DMS153 (cell line): ENCODE data around the gene TMEM72.

Source experiments
- DNase-seq: peaks from one replicate; lab custom pipeline; 2025; lab: John Stamatoyannopoulos, UW

Gene TMEM72

DNA sequence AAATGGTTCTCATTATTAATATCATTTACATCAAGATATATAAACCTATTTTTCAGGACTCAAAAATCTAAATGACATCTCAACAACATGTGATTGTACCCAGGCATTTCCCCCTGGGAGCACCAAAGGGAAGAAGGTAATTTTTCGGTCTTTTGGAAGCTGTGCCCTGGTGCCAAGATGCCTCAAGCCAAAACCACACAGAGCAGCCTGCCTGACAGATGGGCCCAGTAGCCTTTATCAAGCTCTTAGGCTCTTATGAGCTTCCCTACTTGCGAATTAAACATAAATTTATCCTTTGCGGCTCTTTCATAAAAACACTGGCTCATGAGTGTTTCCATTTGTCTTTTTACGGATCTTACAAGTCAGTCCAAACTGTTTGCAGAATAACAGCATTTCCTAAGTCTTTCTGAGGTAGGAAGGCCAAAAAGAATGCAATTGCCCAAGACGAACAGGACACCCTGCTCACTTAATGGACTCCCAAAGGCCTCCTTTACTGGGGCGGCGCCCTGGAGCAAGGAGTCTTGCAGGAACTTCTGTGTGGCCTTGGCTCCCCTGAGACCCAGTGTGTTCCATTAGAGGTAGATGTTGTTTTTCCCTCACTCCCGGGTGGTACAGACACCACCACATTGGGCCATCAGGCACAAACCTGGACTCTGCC is 44.4 kb downstream of the TMEM72 start:
- no peak for DNase-seq

DNA sequence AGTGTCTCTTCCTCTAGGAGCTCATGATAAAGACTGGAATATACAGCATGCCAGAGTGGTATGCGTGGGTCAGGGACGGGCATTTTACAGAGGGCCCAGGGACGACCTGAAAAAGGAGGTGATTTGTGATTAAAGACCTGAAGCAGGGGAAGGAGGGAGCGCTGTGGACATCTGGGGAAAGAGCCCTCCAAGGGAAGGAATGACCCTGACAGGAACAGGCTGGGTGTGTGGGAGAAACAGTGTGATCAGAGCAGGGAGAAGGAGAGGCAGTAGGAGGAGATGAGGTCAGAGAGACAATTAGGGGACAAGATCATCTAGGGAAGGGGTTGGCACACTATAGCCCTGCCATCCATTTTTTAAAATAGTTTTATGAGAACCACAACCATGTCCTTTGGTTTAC is 45.1 kb downstream of the TMEM72 start:
- DNase-seq = no peak

DNA sequence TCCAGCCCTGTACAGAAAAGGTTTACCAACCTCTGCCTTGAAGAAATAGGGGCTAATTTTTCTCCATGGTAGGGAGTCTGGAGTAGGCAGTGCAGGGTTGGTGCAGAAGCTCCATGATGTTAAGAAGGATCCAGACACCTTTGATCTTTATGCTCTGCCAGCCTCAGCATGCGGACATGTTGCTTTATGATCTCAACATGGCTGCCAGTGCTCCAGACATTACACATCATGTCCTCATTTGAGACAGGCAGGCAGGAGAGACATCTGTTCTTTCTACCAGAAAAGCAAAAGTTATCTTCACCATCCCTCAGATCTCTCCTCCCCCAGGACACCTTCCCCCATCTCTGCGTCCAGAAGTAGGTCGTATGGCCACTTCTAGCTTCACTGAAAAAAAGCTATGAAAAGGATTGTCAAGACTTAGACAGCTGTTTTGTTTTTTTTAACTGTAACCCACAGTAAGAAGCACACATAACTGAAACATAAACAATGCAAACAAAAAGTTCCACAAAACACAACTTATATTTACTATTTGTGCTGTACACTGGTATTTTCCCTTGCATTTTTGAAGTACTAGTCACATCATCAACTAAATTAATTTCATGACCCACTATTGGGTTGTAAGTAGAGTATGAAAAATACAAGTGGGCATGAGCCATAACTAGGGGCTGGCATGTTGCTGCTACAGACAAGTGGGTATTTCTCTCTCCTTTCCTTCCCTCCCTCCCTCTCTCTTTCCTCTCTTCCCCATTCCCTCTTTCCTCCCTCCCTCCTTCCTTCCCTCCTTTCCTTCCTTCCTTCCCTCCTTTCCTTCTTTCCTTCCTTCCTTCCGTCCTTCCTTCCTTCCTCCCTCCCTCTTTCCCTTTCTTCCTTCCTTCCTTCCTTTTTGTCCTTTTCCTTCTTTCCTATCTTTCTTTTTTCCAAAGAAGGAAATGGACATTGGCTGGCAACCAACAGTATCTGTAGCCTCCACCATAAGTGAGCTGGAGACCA is 45.9 kb downstream of the TMEM72 start:
- DNase-seq = no peak

DNA sequence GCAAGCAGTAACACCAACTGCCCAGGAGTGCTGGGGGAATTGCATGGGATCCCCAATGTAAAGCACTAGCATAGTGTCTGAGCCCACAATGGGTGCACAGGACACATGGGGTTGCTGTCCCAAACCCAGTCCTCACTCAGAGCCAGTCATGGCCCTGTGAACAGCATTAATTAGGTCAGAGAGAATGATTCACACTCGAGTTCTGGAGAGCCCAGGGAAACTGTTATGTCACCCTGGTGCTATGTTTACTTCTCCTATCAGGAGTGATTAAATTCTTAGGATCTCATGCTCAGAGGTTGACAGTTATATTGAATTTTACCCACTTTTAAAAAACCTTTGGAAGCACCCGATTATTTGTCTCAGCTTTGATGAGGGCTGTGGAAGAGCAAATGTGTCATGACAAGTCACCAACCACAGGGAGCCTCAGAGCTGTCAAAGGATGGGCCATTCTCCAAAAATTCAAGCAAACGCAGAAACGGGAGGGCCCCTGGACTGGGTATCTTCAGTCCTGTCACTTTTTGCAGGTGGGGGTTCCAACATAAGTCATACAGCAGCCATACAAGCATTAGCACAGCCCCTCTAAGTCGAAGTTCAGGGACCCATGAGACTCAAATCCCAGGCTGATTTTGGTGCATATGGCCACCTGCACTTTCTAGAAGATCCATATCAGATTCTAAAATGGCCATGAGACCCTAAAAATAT is 47.2 kb downstream of the TMEM72 start:
- DNase-seq = no peak

DNA sequence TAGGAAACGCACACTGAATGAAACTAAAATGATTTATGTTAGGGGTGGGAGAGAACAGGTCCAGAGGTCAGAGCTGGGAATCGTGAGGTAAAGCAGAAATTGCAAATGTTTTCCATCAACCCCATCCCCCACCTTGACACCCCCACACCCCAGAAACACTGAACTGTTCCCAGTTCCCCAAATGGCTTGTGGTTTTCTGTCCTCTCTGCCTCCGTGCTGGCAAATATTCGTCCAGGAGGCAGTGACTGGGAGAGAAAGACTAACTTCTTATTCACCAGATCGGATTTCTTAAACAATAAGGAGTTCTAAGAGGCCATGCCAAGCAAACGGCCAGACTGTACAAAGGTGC is 47.7 kb downstream of the TMEM72 start:
- DNase-seq = no peak

DNA sequence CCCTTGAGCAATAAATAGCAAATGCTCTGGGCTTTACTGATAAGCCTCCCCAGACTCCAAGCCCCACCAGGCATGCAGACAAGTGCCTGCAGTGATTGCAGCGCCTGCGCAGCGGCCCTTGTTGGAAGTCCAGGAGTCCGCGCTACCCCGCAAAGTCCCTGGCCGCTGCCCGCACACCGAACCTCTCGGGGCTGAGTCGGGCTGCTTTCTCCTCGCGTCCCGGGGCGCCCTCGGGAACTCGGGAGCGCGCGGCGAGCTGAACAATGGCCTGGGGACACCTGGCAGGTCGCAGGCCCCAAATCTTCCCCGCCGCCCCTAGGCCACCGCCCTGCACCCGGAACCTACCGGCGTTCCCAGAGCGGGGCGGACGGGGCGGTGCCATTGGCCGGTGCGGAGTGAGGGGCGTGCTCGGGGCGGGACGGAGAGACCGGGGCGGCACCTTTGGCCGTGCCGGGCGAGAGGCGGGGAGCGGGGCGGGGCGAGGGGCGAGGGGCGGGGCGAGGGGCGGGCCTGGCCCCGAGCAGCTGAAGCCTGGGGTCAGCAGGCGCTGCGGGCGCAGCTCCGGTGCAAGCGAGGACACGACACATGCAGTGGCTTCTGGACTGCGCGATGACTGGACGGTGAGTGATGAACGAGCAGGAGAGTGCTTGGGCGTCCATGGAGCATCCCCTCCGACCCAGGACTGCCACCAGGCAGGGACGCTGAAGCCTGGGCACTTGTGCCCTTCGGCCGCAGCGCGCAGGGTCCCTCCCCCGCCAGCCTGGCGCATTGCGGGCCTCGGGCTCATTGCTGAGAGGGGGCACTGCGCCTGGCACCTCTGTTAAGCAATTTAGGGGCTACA is 48.3 kb downstream of the TMEM72 start, which contains the start of gene RASSF4:
RASSF4 (plus strand) TSS at position 556 of the 841 bp plus-strand sequence. CDS start 10,401 bp downstream, outside the sequence.
- peak; percentile 61 for DNase-seq

DNA sequence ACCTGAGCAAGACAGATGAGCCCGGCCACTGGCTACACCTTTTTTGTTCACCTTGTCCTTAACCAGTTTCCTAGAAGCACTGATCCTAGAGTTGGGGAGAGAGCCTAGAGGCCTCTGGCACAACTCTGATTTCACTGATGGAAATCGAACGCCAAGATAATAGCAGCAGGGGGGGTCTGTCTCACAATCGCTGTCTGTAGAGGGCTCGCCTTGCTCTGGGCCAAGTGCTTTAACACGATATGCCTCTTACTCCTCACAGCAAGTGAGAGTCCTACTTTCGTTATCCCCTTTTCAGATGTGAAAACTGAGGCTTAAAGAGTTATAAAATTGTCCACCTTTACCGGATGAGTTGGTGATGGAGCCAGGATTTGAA is 48.9 kb downstream of the TMEM72 start:
- DNase-seq = no peak

DNA sequence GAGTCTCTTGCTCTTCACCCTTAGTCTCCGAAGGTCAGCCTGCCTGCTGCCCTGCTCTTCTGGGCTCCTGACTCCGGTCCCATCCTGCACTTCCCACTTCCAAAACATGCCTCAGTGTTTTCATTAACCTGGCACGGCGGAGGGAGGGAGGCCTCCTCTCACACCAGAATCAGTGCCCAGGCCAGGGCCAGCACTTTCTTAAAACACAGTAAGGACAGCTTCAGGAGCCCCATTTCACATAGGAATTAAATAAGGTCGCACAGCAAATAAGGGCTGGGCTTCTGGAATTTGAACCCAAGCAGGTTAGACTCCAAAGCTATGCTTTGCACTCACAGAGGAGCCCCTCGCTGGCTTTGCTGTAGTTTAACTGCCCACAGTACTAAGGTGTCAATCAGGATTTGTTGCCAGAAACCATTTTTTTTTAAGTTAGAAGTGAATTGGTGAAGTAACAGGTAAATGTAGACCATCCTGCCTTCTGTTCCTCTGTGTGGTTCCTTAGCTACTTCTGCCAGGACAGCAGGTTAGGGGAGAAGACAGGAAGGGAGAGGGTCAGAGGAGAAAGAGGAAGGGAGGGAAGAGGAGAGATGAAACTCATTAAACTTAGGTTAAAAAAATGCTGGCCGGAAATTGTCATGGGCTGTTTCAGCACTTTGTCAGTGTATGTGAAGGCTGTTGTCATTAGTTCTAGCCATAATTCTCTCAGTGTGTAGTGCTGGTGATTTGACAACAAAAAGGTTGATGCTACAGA is 49.5 kb downstream of the TMEM72 start:
- DNase-seq = no peak

DNA sequence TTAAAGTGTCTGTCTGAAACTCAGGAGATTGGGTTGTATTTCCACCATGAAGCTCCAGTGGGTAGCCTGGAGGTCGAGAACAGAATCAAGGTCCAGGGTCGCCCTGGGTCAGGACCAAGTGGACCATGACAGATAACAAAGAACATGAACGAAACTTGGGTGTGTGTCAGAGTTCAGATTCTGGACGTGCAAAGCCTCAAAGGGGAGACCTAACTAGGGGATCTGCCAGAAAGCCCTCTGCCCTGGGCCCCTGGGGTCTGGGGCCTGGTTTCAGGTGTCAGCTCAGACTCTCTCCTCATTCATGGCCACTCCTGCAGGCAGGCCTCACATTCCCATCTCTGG is 50.1 kb downstream of the TMEM72 start:
- DNase-seq = no peak

DNA sequence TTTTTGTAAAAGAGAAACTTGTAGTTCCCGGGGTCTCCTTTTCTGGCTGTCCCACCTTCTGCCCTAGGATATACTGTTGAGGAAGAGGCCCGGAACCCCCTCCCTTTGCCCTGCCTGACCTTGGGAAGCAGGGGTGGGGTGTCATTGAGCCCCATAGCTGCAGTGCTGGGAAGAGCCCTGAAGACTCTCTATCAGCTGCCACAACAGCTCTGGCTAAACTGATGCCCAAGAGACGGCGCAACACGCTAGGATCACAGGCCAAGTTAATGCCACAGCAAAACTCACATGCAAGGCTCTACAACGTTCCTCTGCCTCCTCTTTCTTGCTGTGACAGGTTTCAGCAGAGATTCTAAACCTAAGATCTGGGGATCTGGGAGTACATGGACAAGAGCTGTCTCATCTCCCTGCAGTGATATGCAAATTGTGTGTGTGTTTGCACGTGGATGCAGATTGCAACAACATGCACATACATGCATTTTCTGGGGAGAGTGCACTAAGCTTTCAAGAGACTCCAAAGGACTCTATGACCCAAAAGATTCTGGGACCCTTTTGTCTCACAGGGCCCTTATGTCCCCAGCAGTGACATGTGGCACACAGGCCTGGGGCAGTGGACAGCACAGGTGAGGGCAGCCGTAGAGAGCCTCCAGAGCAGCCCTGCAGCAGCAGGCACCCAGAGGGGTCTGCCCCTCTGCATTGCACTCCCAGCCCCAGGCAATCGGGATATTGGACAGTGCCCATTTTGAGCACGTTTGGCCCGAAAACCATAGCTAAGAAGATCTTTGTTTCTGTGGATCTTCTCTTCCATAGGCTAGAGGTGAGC is 51.0 kb downstream of the TMEM72 start:
- DNase-seq = no peak

DNA sequence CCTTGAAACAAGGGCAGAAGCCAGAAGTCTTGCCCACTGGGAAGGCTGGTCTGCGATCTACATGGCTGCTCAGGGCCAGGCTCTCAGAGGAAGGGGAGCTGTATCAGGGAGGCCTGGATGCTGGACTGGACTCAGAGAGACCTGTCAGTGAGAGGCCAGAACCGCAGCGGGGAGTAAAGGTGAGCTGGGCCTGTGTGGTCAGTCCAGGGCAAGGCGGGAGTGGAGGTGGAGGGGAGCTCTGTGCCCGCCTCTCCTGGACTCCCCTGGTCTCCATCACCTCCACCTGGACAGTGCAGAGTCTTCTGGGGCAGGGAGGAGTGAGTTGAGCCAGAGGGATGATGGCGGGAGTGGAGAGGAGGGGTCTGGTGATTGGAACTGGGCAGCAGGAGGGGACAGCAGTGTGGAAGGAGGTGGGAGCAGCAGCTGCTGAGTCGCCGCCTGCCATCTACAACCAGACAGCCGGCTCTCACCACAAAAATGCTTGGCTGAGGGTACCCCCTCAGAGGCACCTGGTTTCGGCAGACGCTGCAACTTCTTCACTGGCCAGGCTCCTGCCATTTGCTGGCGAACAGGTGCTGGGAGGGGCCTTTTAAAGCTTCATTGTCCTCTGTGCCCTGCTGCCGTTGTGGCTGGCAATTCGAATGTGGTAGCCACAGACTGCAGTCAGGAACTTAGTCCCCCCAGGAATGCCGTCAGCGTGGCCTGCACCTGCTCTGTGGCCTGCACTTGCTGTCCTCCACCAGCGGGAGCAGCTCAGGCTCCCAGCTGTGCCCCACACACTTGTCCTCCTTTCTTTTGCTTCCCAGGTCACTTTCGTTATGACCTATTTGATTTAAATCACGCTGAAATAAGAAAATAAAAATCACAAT is 52.0 kb downstream of the TMEM72 start:
- DNase-seq = no peak

DNA sequence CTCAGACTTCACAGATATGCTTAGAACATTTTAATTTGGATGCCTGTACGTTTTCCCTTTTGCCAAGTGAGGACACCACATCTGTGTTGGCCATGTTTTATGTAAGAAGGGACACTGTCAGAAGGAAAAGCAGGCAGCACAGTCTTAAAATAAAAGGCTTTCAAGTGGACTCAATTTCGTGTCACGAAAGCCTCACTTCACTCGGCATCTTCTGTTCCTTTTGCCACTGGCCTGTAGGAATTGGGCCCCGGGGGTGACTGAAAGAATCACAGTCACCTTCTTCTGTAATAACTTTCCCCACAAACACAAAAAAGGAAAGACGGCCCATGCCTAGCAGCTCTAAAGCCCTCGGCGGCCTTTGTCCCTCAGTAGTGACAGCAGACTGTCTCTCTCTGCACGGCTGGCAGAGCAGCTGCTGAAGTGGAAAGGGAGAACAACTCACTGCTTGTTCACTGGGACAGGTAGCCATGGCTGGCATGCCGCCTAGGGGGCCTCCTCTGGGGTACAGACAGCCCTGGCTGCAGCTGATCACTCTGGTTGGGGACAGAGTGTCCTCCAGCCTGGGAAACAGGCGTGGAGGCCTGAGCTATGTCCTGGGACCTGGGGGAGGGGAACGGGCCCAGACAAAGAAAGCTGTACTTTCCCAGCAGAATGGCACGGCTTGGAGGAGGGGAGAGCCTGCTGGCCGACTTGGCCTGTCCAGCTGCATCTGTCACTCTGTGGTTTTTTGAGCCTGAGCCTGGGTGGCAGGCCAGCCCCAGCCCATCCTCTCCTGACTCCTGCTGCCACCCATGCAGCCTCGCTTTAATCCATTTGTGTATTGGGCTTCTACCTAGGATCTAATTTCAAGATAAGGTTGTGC is 52.9 kb downstream of the TMEM72 start:
- no peak for DNase-seq

DNA sequence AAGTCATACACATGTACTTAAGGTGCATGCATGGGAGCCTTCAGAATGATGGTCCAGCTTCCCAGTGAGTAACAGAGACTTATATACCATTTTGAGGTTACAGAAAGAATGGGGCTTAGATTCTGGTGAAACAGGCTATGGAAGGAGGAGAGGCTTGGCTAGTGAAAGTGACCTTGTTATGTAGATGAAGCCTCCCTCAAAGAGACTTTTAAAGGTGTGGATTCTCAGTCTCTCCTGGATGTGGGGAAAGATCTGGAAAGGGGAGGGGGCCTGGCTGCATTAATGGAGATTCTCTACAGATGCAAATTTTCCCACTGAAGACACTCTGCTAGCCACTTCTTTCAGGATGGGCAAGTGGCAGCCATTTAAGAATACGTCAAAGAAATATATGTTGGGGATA is 54.0 kb downstream of the TMEM72 start:
- DNase-seq = no peak

DNA sequence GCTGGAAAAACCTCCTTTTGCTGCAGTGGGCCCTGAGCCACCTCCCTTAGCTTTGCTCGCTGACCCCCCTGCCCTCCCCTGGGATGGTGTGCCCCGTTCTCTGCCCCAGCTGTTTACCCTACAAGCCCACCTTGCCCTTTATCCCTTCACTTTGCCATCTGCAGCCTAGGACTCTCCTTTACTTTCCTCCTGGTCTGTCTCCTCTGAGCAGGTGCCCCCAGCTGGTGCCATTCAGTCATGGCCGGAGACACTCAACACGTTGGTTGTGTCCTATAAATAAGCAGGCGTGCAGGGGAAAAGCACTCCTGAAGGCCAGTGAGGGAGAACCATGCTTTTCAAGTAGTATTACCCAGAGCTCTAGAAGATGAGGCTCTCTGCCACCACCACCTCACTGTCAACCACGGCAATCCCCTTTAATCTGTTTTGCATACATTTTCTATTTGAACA is 54.5 kb downstream of the TMEM72 start:
- DNase-seq = no peak

DNA sequence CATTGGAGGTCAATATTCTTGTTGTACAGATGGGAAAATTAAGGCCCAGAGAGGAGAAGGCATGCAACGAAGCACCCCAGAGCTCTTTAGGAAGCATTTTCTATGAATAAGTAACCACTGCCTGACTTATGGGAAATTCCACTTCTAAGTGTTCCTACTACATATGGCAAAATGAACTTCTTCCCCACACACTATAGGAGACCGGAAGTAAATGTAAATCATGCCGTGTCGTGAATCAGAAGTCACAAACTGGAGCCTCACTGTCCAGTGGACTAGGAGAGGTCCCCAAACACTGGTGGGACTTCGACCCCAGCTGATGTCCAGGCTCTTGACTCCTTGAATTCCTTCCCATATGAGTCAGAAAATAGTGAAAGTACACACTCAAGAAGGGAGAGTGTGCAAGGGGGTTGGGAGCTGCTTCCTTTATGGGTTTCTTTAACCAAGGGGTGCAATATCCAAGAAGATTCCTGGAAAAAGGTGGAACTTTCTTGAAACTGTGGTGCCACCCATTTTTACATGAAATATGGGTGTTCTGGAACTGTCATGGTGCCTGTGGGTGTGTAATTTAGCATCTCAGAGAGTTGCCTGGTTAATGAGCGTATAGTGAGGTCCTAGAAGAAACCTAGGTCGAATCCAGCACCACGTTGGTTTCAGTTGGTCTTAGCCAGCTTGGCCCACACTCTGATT is 55.1 kb downstream of the TMEM72 start:
- DNase-seq = no peak

DNA sequence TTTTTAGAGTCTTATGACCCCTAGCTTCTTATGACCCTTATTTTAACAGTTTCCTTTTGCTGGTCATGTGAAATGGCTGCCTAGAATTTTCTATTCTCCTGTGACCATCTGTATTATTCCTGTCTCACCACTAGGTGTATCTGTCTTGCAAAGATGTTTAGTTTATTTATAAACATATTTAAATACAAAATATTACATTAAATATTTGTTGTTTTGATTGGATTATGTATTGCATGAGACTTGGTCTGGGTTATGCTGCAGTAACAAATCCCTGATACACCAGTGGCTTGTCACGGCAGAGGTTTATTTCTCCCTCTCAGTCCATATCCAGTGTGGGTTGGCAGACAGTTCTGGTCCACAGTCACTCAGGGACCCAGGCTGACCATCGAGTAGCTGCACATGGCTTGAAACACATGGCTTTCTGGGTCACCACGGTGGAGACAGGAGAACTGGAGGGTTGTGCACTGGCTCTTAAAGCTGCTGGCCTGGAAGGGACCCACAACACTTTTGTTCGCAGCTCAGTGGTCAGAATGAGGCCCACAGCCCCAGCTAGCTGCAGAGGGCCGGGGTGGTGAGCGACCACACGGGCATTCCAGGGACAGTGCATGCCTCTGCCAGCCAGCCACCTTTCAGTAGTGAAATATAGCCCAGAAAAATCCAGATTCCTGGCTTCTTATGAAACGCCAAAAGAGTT is 55.8 kb downstream of the TMEM72 start:
- no peak for DNase-seq

DNA sequence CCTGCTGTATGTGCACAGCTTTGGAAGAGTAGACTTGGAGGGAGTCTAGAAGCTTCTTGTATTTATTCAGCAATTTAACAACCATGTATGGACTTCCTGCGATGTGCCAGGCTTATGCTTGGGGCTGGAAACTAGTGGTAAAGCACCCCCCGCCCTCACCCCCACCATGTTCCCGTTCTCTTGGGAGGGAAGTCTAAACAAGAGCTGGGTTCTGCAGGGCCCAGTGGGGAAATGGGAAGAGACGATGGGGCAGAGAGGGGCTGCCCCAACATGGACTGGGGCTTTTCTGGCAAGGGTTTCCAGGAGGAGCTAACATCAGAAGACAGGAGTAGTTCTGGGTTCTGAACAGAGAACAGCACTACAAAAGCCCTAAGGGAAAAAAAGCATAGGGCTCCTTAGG is 56.5 kb downstream of the TMEM72 start:
- no peak for DNase-seq
